ENCODE data around the gene PLEKHA7. TPM values are rescaled to one million over a fixed set of nuclear protein-coding genes. Genes with fewer than 3 reads are reported as not detected.

Gene PLEKHA7
- total RNA-seq, 3 donors from 2014 or later = 9.8 to 54.6 (median 36.7) TPM

- H3K9me3 ChIP-seq = no peaks in the 10 kb centered on the region
- no peak overlapping the region for H3K4me3 ChIP-seq
- peak overlapping the region in 1 of 2 donors; percentile 7 for H3K27ac ChIP-seq
- H3K36me3 ChIP-seq = no peaks in the 10 kb centered on the region
- no peak for TF ChIP-seq CTCF (IDR thresholded peaks at IDR 0.05)
- TF ChIP-seq POLR2AphosphoS5 (IDR thresholded peaks at IDR 0.05) = no peak
- TF ChIP-seq POLR2A (IDR thresholded peaks at IDR 0.05) = no peak
- H3K4me1 ChIP-seq = peaks cover 0 to 5% of the 10 kb centered on the region in 2 donors
- H3K27me3 ChIP-seq = no peaks in the 10 kb centered on the region
- intact Hi-C loops (cut with DNase I; ENCODE audit: low total_unique reads) = no loop called here
- no peak for DNase-seq (ENCODE audit: low spot score in 2 of 2)
Measured at GRCh38 chr11:16897470-16898061, 116.6 kb downstream of the PLEKHA7 start.

- intact Hi-C loops (cut with DNase I; ENCODE audit: low total_unique reads) = no loop called here
- no peaks in the 10 kb centered on the region for H3K9me3 ChIP-seq
- H3K4me1 ChIP-seq = peaks cover 0 to 5% of the 10 kb centered on the region in 2 donors
- peak overlapping the region in 1 of 2 donors; percentile 7 for H3K27ac ChIP-seq
- no peaks in the 10 kb centered on the region for H3K27me3 ChIP-seq
- H3K36me3 ChIP-seq = no peaks in the 10 kb centered on the region
- no peak for TF ChIP-seq CTCF (IDR thresholded peaks at IDR 0.05)
- TF ChIP-seq POLR2AphosphoS5 (IDR thresholded peaks at IDR 0.05) = no peak
- no peak for TF ChIP-seq POLR2A (IDR thresholded peaks at IDR 0.05)
- no peak for DNase-seq (ENCODE audit: low spot score in 2 of 2)
- H3K4me3 ChIP-seq = no peak overlapping the region
Measured at GRCh38 chr11:16896729-16897469, 117.3 kb downstream of the PLEKHA7 start.

GRCh38 chr11:16895306-16895705, 118.9 kb downstream of the PLEKHA7 start:
- no peaks in the 10 kb centered on the region for H3K36me3 ChIP-seq
- no peak overlapping the region for H3K4me3 ChIP-seq
- H3K27ac ChIP-seq = no peak overlapping the region
- intact Hi-C loops (cut with DNase I; ENCODE audit: low total_unique reads) = no loop called here
- peaks cover under 1 to 3% of the 10 kb centered on the region in 2 donors for H3K9me3 ChIP-seq
- H3K27me3 ChIP-seq = no peaks in the 10 kb centered on the region
- peaks cover 0 to 5% of the 10 kb centered on the region in 2 donors for H3K4me1 ChIP-seq
- DNase-seq (ENCODE audit: low spot score in 2 of 2) = no peak
- no peak for TF ChIP-seq POLR2AphosphoS5 (IDR thresholded peaks at IDR 0.05)
- TF ChIP-seq POLR2A (IDR thresholded peaks at IDR 0.05) = no peak
- no peak for TF ChIP-seq CTCF (IDR thresholded peaks at IDR 0.05)

- H3K9me3 ChIP-seq = peaks cover 12 to 13% of the 10 kb centered on the region in 2 donors
- no peak for TF ChIP-seq CTCF (IDR thresholded peaks at IDR 0.05)
- peaks cover 0 to 5% of the 10 kb centered on the region in 2 donors for H3K4me1 ChIP-seq
- H3K4me3 ChIP-seq = no peak overlapping the region
- peak overlapping the region in 1 of 2 donors; percentile 28 for H3K27ac ChIP-seq
- no peaks in the 10 kb centered on the region for H3K36me3 ChIP-seq
- no peak for DNase-seq (ENCODE audit: low spot score in 2 of 2)
- intact Hi-C loops (cut with DNase I; ENCODE audit: low total_unique reads) = no loop called here
- no peaks in the 10 kb centered on the region for H3K27me3 ChIP-seq
Measured at GRCh38 chr11:16893456-16894066, 120.7 kb downstream of the PLEKHA7 start.

- Histone ChIP-seq H3K36me3 (no peaks in the 10 kb centered on the region), H3K9me3 (peaks cover 12 to 13% of the 10 kb centered on the region in 2 donors), H3K27ac (no peak overlapping the region), H3K27me3 (no peaks in the 10 kb centered on the region), H3K4me3 (no peak overlapping the region), H3K4me1 (no peaks in the 10 kb centered on the region)
- TF ChIP-seq CTCF (IDR thresholded peaks at IDR 0.05) (no peak), POLR2AphosphoS5 (IDR thresholded peaks at IDR 0.05) (no peak), POLR2A (IDR thresholded peaks at IDR 0.05) (no peak)
- intact Hi-C loops (cut with DNase I; ENCODE audit: low total_unique reads) = no loop called here
- DNase-seq (ENCODE audit: low spot score in 2 of 2) = no peak
Measured at GRCh38 chr11:16891964-16892363, 122.2 kb downstream of the PLEKHA7 start.

All from breast epithelium (tissue), 4 donors.